HG02884 (cell line): ENCODE measurements around the gene GALNT11.
"Not testable (repeated sequence)": the region's sequence is repeated elsewhere in the genome, so short reads cannot be mapped to it uniquely, and the experiment has no call there.

Experiments
- ATAC-seq: cut with Tn5 transposase; IDR thresholded peaks from one replicate; pipeline ENCODE4 v1.9.1; 2021; ENCODE audit warnings: mild to moderate bottlenecking, moderate library complexity; ENCODE audit not compliant: unreplicated experiment

The GALNT11 gene

GRCh38 chr7:152025077-152025936 is at the start of gene GALNT11:
GALNT11 (plus strand) TSS chr7:152025674; CDS start chr7:152094228, 68,554 bp downstream.
- peak; percentile 92 for ATAC-seq

DNA sequence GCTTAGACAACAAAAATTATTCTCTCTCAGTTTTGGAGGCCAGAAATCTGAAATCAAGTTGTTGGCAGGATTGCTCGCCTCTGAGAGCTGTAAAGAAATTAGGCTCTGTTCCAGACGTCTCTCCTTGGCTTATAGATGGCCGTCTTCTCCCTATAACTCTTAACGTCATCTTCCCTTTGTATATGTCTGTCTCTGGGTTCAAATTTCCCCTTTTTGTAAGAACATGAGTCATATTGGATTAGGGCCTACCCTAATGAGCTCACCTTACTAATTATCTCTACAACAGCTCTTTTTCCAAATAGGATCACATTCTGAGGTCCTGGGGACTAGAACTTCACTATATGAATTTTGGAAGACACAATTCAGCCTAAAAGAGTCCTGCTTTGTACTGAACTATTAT is 46.9 kb upstream of the GALNT11 start:
- ATAC-seq: no peak

- no peak for ATAC-seq
Observed at GRCh38 chr7:151981223-151981622, 44.3 kb upstream of the GALNT11 start.

- ATAC-seq: no peak
Observed at GRCh38 chr7:151982806-151983205, 42.7 kb upstream of the GALNT11 start.

GRCh38 chr7:151984612-151985011 is 40.9 kb upstream of the GALNT11 start:
- no peak for ATAC-seq

DNA sequence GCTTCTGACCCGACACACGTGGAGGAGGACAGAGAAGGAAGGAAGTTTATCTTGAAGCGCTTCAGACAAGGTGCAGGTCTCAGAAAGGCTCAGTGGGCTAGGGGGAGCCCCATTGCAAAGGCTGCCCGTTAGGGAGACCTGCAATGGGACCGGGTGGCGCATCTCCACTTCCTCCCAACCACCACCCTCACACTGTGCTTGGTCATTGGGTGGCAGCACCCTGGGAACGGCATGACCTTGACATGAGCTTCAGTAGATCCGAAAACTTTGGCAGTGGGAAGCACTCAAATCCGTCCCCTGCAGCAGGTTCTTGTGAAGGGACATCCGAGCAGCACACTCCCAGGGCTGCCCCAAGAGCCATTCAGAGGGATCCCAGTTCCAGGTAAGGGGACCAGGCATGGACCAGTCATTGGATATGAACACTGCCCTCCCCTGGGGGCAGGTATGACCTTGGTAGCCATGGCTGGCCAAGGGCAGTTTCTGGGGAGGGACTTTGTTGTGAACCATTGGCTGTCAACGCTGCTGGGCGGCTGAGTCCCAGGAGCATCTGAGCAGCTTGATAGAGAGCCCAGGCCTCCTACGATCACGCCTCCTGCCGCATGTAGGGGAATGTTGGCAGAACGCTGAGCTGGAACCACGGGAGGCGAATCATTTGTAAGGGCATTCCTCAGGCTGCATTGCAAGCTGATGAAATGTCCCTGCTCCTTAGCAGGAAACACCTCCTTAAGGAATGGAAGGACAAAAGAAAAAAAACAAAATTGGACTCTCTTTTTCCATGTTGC is 37.5 kb upstream of the GALNT11 start:
- ATAC-seq: no peak

DNA sequence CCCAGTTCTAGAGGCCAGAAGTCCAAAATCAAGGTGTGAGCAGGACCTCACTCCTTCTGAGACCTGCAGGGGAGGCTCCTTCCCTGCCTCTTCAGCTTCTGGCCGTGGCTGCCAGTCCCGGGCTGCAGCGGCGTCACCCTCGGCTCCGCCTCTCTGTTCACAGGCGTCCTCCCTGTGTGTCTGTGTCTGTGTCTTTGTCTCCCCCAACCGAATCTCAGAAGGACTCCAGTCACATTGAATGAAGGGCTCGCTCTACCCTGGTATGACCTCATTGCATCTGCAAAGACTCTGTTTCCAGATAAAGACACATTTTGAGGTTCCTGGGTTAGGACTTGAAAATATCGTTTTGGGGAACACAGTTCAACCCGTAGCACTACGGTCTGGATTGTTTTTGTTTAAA is 33.1 kb upstream of the GALNT11 start:
- peak; percentile 74 for ATAC-seq

- ATAC-seq: no peak
Observed at GRCh38 chr7:151993977-151994676, 31.3 kb upstream of the GALNT11 start.

GRCh38 chr7:151999424-152000090 is 25.9 kb upstream of the GALNT11 start:
- no peak for ATAC-seq

- ATAC-seq: no peak
Observed at GRCh38 chr7:152000191-152000590, 25.3 kb upstream of the GALNT11 start.

- no peak for ATAC-seq
Observed at GRCh38 chr7:152006336-152006735, 19.1 kb upstream of the GALNT11 start.

DNA sequence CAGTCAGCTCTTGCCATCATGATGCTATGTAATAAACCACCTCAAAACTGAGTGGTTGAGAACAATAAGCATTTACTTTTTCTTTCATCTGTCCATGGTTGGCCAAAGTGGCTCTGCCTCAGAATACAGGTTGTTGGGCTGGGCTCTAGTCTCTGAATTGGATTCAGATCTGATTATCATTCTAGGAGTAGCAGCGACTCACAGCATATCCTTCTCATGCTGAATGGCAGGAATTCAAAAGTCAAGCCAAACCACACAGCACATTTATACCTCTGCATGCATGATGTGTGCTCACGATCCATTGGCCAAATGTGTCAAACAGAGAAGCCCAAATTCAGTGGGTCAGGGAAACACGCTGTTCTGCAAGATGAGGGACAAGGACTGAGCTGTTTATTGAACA is 13.6 kb upstream of the GALNT11 start:
- no peak for ATAC-seq

- no peak for ATAC-seq
Observed at GRCh38 chr7:152013230-152013629, 12.2 kb upstream of the GALNT11 start.

GRCh38 chr7:152013974-152014373 is 11.5 kb upstream of the GALNT11 start:
- ATAC-seq: no peak

DNA sequence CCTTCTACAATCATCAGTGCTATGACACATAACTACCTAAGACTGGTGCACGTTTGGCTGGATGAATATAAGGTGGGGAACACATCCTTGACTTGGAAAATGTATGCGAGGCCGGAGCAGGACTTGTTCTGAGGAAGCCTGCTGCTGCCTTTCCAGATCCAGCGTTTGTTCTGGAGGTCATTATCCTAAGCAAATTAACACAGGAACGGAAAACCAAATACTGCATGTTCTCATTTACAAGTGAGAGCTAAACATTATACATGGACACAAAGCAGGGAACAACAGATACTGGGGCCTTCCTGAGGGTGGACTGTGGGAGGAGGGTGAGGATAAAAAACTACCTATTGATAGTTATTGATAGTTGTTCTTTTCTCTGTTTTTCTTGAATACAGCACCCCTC is 10.8 kb upstream of the GALNT11 start:
- ATAC-seq: no peak

DNA sequence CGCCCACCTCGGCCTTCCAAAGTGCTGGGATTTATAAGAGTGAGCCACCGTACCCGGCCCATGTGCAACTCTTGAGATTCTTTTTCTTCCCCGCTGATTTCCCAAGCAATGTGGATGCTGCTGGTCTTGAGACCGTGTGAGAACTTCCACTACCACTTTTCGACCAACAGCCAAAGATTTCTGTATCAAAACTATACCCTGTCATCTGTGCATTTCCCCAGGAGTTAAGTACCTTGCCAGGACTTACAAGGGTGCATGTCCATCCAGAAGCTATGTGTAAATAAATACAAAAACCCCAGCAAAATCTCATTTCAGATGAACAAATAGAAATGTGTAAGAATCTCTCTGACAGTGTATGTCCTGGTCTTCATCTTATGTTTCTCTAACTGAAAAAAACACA is 9.9 kb upstream of the GALNT11 start:
- ATAC-seq: no peak

GRCh38 chr7:152016947-152017346 is 8.5 kb upstream of the GALNT11 start:
- no peak for ATAC-seq

DNA sequence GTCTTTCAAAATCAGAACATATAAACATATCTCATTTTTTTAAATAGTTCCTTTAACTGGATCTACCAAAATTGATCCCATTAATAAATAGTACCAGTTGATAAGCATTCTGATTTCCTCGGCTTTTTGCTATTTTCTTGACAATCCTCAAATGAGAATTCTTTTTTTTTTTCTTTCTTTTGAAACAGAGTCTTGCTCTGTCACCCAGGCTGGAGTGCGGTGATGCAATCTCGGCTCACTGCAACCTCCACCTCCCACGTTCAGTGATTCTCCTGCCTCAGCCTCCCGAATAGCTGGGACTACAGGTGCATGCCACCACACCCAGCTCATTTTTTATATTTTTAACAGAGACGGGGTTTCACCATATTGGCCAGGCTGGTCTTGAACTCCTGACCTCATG is 7.8 kb upstream of the GALNT11 start:
- not testable (repeated sequence) for ATAC-seq

DNA sequence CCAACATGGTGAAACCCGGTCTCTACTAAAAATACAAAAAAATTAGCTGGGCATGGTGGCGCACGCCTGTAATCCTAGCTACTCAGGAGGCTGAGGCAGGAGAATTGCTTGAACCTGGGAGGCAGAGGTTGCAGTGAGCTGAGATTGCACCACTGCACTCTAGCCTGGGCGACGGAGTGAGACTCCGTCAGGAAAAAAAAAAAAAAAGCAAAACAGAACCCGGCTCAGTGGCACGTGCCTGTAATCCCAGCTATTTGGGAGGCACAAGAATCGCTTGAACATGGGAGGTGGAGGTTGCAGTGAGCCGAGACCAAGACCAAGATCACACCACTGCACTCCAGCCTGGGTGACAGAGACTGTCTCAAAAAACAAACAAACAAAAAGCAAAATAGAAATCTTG is 3.7 kb upstream of the GALNT11 start:
- not testable (repeated sequence) for ATAC-seq

DNA sequence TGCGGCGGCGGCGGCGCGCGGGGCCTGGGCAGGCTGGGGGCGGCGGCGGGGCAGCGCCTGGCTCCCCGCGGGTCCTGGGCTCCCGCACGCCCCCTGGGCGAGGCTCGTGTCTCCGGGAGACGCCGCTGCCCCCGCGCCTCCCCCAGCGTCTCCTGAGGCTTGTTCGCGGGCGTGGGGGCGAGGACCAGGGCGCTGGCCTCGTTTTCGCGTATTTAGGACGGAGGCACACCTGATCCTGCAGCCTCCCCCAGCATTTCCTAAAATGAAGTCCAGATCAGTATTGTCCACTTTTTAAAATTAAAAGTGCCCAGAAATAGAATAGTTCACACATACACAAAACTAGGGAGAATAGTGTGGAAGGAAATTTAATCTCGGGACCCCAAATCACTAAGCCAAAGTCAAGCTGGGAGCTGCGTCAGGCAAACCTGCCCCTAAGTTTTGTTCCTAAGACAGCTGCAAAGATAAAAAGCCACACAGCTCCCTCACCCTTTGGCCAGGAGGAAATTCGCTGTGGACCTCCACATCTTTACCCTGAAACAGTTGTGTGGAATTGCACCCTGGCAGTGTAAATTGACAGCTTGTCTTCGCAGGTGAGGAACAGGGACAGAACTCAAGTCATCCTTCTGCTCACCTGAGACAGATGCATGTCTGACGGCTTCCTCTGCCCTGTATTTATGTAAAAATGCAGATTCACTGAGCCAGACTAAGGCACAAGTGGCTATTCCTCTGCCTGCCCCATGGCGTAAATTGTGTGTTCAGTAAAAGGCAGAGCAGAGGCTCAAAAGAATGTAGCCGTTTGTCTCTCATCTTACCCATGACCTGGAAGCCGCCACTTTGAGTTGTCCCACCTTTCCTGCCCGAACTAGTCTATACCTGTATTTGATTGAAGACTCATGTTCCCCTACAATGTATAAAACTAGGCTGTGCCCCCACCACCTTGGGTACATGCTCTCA is 740 bp downstream of the GALNT11 start:
- ATAC-seq: no peak
